Choroid plexus epithelial cell (primary cell): ENCODE measurements around the gene EXTL2.
A peak's percentile ranks its signal among the peaks of the same experiment; 100 is the strongest.

ENCODE experiments used
- DNase-seq: peaks from one replicate; pipeline ENCODE4 v3.0.0-alpha.2; 2010; ENCODE audit warnings: low read depth
- H3K4me3 ChIP-seq: 2 replicates; pipeline ENCODE4 v1.5.1; 2011; ENCODE audit warnings: low read depth, mild to moderate bottlenecking, control low read depth, low read length, moderate library complexity
- CTCF ChIP-seq: conservative IDR thresholded peaks from 2 replicates; pipeline ENCODE4 v1.5.1; 2011; ENCODE audit warnings: low read depth, mild to moderate bottlenecking, control low read depth, inconsistent platforms, low read length, moderate library complexity

Gene EXTL2

GRCh38 chr1:100924991-100925390, 30.3 kb upstream of the EXTL2 start:
- TF ChIP-seq CTCF: no peak
- DNase-seq: no peak
- no peak overlapping the region for H3K4me3 ChIP-seq

GRCh38 chr1:100924212-100924611, 29.6 kb upstream of the EXTL2 start:
- peak; percentile 52 for DNase-seq
- no peak for TF ChIP-seq CTCF
- no peak overlapping the region for H3K4me3 ChIP-seq

GRCh38 chr1:100921110-100921706, 26.6 kb upstream of the EXTL2 start:
- DNase-seq: peak; percentile 79
- peak; percentile 52 for TF ChIP-seq CTCF
- no peak overlapping the region for H3K4me3 ChIP-seq

GRCh38 chr1:100912019-100912418, 17.4 kb upstream of the EXTL2 start:
- TF ChIP-seq CTCF: no peak
- DNase-seq: no peak
- H3K4me3 ChIP-seq: no peak overlapping the region

GRCh38 chr1:100909018-100909417, 14.4 kb upstream of the EXTL2 start:
- no peak for DNase-seq
- no peak for TF ChIP-seq CTCF
- no peak overlapping the region for H3K4me3 ChIP-seq

GRCh38 chr1:100907887-100908286, 13.2 kb upstream of the EXTL2 start:
- DNase-seq: no peak
- TF ChIP-seq CTCF: no peak
- H3K4me3 ChIP-seq: no peak overlapping the region

GRCh38 chr1:100905181-100905580, 10.5 kb upstream of the EXTL2 start:
- no peak for TF ChIP-seq CTCF
- no peak overlapping the region for H3K4me3 ChIP-seq
- DNase-seq: no peak
